ENCODE data around the gene CERK.
A peak's percentile ranks its signal among the peaks of the same experiment; 100 is the strongest.

CERK gene

DNA sequence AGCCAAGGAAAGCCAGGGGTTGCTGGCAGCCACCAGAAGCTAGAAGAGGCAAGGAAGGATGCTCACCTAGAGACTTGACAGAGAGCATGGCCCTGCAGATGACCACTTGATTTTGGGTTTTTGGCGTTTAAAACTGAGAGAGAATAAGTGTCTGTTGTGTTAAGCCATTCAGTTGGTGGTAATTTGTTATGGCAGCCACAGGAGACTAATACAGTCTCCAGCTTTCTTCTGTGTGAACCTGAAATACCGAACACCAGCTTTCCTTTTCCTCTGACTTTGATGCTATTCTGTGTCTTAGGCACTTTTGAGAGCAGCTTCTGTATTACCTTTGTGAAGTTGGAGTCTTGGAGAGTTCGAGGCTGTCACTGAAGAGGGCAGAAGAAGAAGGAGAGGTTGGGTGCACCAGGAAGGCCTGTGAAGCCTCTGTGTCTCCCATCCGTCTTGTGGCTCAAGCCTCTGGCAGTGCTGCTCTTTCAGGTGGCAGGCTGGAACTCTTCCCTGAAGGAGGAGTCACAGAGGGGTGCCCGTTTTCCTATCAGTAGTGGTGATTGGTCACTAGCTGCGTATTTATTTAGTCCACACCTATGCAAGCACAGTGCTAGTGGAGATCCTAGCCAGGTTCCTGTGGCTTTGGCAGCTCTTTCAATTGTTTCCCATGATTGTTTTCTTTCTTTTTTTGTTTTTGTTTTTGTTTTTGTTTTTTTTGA, 26.9 kb upstream of the CERK start:
- no peak for DNase-seq (ENCODE audit: low read depth in 2 of 2)

DNA sequence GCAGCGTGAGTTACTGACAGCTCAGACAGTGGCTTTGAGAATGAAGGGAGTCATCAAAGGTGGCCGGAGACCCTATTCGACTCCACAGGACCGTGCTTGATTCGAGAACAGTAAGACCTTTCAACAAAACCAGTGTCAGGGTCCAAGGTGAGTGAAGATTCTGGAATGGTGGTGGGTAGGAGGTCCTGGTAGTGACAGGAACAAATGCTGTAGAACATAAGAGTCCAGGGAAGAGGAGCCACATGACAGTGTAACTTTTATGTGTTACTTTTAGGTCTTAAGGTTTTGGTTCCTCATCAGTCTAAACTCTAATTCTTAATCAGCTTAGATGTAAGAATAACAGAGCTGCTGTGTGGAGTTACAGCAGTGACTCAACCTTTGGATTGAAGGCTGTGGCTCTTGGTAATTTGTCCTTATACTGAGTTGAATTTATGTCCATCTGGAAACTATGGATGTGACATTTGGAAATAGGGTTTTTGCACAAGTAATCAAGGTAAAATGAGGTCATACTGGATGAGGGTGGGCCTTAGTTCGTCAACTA, 26.2 kb upstream of the CERK start:
- DNase-seq (ENCODE audit: low read depth in 2 of 2) = no peak

DNA sequence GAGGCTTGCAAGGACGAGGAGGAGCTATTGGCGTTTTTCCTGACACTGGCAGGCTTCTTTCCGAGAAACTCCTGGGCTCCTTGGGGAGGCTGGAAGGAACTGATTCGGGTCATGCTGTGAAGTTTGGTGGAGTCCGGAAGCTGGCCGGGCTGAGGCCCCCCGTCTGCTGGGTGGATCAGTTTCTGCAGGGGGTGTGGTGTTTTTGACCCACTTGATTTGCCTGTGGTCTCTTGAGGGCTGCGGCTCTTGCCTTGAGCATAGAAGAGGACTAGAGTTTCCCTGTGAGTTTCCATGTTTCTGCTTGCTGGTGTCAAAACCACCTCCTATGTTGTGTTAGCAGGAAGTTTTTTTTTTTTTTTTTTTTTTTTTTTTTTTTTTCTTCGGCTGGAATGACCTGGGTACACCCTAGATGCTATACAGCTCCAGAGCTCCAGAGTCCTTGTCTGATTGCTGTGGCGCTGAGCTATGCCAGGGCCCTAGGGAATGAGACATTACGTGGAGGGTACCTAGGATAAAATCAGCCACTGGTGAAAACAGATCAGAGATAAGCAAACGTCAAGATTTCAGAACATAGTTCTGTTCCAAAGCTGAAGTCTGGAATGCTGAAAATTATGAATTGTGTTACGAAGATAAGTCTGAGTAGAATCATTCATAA, 25.1 kb upstream of the CERK start:
- no peak for DNase-seq (ENCODE audit: low read depth in 2 of 2)

DNA sequence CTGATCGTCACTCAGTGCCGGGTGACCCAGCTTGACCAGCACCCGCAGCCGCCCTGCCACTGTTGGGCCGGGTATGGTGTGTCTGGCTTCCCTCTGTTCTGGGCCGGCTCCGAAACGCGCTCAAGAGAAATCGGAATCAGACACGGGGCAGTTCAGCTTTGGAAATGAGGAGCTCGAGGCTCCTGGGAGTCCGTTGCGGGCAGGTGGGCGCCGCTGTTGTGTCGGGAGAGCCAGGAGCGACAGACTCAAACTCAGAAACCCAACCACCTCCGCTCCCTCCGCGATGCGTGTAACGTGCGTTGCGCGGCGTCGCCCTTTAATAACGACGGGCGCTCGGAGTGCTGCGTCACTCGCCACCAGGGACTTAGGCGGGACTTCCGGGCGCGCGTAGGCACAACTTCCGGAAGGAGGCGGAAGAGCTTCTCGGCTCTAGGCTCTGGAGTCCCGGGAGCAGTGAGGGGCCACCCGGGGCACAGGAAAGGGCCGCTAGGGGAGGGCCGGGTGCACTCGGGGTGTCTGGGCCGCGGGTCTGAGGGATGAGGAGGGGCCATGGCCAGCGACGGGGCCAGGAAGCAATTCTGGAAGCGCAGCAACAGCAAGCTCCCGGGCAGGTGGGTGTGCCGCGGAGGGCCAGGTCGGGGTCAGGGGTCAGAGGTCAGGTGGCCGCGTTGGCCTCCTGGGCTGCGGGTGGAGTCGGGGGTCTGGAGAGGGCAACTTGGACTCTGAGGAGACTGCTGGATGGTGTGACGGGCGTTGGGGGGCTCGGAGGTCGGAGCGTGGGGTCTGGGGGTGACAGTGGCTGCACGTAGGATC, 24.4 kb upstream of the CERK start, which contains the start of gene TBC1D22A:
TSS of gene TBC1D22A (plus strand) at position 413 of the 813 bp plus-strand sequence. CDS start at position 550, 137 bp downstream.
- DNase-seq (ENCODE audit: low read depth in 2 of 2) = peak; percentile 91 to 93

DNA sequence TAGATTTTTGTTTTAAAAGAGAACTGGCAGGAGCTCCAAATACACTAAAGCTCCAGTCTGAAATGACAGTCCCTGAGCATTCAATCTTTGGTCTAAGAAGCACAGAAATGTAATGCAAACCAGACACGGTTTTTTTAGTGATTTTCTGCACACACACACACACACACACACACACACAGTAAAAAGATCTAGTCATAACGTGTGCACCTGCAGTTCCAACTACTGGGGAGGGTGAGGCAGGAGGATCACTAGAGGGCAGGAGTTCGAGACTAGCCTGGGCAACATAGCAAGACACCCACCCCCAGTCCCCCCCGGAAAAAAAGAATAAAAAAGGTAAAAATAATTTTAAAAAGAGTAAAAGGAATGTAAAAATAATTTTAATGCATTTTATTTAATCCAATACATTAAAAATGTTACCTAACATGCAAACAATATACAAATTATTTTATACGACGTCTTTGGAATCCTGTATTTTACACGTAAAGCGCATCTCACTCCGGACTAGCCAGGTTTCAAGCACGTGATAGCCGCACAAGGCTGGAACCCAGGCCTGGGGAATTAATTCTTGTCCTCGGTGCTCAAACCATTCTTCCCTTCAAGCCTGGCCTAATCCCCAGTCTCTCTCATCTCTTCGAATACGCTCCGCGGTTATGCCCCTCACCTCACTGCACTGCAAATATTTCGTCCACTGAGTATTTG, 23.6 kb upstream of the CERK start:
- DNase-seq (ENCODE audit: low read depth in 2 of 2) = no peak

DNA sequence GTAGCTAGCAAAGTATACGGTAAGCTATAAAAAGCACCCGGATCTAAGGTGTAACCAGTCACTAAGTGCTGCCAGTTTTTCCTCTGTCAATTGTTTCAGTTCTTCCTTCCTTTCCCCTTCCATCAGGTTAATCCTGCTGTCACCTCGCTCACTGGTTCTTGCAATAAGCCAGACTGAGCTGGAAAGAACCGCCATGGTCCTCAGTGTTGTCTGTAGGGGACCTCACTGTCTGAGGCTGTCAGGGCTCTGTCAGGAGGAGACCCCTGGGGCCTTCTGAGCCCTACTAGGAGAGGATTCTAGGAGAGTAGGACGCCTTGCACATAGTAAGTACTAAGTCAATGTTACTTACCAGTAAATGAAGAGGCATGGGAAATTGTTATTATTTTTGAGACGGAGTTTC, 23.0 kb upstream of the CERK start:
- DNase-seq (ENCODE audit: low read depth in 2 of 2) = no peak

DNA sequence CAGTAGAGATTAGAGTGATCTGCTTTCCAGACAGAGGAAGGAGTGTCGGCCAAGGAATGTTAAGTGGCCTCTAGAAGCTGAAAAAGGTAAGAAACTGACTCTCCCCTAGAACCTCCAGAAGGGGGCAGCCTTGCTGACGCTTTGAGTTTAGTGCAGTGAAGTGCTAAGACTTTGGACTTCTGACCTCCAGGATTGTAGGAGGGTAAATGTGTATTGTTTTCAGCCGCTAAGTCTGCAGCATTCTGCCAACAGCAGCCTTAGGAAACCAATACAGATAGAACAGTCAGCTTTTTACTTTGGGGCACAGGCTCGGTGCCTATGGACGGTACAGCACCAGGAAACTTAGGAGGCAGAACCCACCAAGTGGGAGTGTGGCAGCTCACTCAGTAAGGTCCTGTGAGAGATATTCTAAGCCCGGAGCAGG, 20.8 kb upstream of the CERK start:
- peak in 1 of 2 donors; percentile 41 for DNase-seq (ENCODE audit: low read depth in 2 of 2)

DNA sequence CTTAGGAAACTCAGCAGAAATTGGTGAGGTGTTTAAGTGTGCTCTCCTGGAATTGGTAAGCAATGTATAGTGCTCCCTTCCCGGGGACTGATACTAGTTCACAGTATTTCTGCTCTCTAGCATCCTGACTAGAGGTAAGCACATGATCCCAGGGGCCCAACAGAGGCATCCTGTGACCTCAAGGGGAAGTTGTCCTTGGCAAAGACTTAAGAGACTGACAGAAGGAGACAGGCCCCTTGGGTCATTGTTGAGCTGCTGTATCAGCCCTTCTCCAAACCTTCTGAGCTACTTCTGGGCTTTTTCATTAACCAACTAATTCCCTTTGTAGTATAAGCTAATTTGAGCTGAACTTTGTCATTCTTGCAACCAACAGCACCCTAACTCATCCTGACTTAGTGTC, 20.1 kb upstream of the CERK start:
- no peak for DNase-seq (ENCODE audit: low read depth in 2 of 2)

DNA sequence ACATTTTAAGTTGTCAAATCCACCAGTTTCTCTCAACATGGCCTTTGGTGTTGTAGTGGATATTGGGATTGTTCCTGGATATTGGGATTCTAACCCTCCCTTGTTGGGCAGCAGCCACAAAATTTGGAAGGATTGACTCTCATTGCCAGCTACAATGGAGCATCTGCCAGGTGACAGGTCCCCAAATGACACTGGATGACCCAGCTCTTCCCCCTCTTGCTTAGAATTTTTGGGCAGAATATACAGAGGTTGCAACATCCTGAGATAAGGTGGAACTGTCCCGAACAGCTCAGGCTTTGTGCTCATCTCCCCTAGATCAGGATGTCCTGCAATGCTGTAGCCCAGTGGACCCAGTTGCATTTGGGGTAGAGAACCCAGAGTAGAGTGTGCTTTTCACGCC, 19.1 kb upstream of the CERK start:
- no peak for DNase-seq (ENCODE audit: low read depth in 2 of 2)

DNA sequence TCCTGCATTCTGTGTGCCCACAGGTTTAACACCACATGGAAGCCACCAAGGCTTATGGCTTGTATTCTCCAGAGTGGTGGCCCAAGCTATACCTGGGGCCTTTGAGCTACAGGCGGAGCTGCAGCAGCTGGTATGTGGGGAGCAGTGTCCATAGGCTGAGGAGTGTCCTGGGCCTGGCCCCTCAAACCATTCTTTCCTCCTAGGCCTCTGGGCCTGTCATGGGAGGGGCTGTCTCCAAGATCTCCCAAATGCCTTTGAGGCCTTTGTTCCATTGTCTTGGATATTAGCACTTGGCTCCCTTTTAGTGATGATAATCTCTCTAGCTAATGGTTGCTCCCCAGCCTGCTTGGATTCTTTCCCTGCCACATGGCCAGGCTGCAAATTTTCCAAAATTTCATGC, 18.0 kb upstream of the CERK start:
- DNase-seq (ENCODE audit: low read depth in 2 of 2) = no peak

DNA sequence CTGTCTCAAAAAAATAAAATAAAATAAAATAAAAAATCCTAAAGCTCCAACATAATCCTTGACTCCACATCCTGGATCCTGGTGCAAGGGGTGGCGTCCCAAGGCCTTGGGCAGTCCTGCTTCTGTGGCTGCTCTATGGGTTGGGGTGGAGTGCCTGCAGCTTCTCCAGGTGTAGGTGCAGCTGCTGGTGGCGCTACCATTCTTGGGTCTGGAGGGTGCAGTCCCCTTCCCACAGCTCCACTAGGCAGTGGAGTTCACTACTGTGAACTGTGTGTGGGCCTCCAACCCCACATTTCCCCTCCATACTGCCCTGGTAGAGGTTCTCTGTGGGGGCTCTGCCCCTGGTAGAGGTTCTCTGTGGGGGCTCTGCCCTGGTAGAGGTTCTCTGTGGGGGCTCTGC, 17.5 kb upstream of the CERK start:
- DNase-seq (ENCODE audit: low read depth in 2 of 2) = no peak

DNA sequence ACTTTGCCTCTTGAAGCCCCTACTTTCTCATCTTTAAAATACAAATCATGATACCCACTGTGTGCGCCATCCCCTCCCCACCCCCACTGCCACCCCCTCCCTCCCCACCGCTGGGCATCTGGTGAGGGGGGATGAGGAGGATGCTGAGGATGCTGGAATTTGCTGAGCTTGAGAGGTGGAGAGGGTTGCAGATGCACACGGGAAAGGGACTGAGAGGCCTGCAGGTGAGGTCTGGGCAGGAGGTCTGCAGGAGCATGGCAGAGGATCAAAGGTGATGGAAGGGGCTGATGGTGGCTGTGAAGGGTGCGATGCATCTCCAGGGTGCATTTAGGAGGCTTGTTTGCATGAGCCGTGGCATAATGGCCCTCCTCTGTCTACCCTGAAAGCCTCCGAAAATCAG, 16.8 kb upstream of the CERK start:
- DNase-seq (ENCODE audit: low read depth in 2 of 2) = no peak

DNA sequence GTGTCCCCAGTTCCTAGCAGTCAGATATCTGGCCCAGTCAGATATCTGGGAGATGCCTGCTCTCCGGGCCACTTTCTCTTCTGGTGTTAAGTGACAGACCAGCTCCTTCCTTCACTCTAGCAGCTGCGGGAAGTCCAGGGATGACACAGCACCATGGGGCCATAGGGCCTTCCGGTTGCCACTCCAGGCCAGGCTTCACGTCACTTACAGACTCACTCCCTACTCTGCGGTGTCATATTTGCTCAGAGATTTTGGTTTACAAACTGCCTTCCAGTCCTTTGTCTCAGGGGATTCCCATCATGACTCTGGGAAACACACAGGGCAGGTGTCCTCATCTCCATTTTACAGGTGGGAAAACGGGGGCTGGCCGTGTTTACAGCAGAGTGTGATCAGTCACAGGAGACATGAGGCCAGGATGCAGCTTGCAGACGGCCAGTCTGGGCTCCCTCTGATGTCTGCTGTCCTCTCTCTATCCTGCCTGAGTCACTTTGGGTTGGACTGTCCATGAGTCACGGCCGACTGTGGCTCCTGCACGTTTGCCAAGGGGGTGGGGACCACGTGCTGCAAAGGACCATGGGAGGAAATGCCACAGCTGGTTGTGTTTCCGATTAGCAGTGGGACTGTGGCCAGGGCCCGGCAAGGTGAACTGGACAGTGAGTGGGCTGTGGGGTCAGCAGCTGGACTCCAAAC, 16.2 kb upstream of the CERK start:
- DNase-seq (ENCODE audit: low read depth in 2 of 2) = peak in 1 of 2 donors; percentile 20

DNA sequence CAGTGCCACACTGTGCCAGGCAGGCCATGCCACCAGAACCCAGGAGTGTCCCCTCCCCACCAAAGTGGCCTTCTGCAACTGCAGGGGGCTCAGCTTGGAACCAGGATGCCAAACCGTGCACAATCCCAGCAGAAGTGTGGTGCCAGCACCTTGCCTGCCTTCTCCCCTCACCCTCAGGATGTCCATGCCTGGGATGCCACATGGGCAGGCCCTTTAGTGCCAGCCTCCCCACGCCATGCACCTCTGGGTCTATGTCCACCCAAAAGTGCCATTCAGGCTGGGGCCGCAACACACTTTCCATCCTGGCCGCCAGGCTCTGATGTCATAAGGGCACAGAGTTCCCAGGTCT, 15.7 kb upstream of the CERK start:
- DNase-seq (ENCODE audit: low read depth in 2 of 2) = no peak

DNA sequence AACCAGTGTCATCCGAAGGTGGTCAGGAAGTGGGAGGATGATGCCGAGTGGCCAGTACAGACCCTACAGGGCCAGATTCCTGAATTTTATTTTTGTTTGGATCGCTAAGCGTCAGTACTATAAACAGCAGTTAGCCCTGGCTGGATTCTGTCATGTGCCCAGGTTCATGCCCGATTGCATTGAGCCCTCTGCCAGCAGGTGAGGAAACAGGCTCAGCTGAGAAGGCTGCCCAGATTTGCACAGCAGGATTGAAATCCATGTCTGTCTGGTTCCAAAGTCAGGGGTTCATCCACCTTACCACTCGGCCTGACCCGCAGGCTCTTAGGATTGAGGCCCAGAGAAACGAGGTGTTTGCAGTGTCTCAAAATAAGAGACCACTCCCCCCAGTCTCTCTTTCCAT, 15.3 kb upstream of the CERK start:
- no peak for DNase-seq (ENCODE audit: low read depth in 2 of 2)

DNA sequence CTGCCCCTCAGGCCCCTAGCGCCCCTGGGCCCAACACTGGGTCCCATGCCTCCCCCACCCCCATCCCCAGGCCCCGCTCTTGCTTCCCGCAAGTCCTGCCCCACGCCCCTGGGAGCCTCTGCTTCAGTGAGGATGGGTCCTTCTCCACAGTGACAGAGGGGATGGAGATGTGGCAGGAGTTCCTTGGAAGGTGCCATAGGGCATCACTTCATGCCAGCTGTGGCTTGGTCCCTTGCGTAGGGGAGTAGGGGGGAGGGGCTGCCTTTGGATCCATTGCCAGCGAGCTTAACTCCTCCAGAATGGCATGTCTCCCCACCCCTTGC, 14.9 kb upstream of the CERK start:
- DNase-seq (ENCODE audit: low read depth in 2 of 2) = no peak

DNA sequence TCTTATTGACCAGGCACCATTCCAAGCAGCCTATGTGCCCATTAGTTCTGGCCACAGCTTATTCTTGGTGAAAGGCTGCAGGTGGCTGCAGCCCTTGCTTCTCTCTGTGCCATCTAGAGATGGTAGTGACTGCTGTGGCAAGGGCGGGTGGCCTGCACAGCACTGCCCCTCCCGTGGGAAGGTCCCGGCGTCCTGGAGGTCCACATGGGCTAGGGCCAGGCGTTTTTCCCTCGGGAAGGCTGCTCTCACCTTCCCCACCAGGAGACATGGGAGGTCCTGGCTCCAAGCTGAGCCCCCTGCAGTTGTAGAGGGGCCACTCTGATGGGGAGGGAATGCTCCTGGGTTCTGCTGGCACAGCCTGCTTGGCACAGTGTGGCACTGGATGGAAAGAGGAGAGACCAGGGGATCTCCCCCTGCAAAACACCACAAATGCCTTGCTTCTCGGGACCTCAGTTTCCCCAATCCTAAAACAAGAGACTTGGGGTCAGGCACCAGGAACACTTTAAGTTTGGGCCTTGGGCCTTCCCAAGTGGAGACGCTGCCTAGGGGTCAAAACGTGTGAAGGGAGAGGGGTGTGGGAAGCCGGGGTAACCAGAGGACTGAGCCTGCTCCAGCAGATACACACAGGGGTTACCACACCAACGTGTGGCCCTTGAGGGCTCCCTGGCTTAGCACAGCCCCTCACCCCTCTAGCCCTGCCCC, 14.4 kb upstream of the CERK start:
- DNase-seq (ENCODE audit: low read depth in 2 of 2) = no peak

DNA sequence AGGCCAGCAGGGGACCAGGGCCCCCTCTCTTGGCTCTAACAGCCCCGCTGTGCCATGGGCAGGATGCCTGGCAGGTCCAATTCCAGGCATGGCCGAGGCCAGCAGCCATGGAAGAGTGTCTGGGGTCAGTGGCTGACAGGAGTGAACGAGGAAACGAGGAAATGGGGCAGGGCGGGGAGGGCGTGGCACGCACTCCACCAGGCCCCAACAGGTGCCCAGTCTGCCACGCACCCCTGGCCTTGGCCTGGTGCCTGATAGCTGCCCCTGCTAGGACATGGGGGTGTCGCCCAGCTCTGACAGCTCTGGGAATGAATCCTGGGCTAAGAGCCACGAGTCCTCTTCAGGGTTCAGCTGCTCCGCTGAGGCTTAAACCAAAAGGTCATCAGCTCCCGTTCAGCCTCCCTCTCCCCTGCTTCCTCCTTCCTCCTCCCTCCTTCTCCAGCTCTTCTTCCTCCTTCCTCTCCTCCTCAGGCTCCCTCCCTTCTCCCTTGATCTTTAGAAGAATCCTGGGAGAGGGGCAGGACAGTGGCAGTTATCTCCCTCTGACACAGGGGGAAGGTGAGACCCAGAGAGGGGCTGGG, 12.9 kb upstream of the CERK start:
- DNase-seq (ENCODE audit: low read depth in 2 of 2) = no peak

DNA sequence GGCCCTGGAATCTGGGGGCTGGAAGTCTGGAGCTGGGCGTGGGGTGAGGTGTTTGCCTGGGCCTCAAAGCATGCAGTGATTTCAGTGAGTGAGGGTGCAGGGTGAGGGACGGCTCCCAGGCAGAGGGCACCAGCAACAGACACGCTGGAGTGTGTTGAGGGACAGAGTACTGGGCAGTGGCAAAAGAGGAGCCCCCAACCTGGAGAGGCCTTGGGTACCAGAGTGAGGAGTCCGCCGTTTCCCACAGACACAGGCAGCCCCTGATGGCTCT, 12.4 kb upstream of the CERK start:
- DNase-seq (ENCODE audit: low read depth in 2 of 2) = no peak

DNA sequence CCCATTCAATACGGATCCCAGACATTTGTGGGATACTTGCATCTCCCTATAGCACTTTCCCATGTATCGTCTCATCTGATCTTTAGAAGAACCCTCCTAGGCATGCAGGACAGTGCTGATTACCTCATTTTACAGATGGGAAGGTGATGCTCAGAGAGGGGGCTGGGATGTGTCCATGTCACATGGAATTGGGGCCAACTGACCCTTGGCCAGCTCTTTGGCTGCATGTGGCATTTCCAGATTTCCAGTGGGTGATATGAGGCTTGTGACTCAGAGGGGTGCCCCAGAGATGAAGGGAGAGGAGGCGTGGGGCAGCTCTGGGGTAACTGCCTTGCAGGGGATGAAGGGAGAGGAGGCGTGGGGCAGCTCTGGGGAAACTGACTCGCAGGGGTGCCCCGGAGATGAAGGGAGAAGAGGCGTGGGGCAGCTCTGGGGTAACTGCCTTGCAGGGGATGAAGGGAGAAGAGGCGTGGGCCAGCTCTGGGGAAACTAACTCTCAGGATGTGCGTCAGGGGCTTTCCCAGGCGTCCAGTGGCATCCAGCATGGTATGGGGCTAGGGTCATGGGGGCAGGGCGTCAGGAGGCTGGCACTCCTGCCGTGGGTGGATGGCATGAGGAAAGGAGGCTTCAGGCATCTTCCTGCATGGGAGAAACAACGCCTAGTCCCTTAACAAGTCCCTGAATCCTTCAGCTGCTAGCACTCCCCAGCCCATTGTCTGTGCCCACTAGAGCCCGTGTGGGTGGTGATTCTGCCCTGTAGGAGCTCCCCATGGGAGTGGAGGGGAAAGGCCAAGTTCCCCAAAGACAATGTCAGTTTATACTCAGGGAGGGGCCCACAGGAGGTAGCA, 11.9 kb upstream of the CERK start:
- DNase-seq (ENCODE audit: low read depth in 2 of 2) = no peak
